B cell (primary cell): ENCODE data around the gene SELENOF.

Experiments
- CTCF ChIP-seq: fragments of 200-600 bp; IDR thresholded peaks from one replicate; pipeline ENCODE4 v1.8.0; 2022; ENCODE audit warnings: antibody characterized with exemption, mild to moderate bottlenecking
- EZH2 ChIP-seq: IDR thresholded peaks from 2 replicates; pipeline ENCODE4 v1.6.1; 2012; ENCODE audit warnings: borderline replicate concordance, low read depth, mild to moderate bottlenecking, moderate library complexity, low read length; ENCODE audit not compliant: insufficient read depth, poor library complexity, severe bottlenecking

DNA sequence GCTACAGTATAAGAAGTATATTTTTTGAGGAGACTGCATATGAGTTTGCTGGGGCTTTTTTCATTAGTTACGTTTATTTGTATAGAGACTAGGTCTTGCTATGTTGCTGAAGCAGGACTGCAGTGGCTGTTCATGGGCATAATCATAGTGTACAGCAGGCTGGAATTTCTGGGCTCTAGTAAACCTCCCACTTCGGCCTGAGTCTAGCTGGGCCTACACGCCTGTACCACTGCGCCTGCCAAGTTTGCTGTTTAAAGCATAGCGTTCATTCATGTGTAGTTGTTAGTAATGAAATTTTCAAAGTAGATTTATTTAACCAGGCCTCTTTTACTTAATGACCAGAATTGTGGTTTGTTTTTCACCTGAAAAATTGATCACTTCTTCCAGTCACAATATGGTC is 34.3 kb upstream of the SELENOF start:
- TF ChIP-seq CTCF (no peak), EZH2 (no peak)
